GM13977 (cell line): ENCODE results near the gene ANKRD2.

Experiments
- DNase-seq: peaks from one replicate; pipeline ENCODE4 v3.0.0; 2012; ENCODE audit warnings: low spot score
- in situ Hi-C: fragments of 300-500 bp; cut with MboI; formaldehyde crosslinking; loops from one replicate; pipeline ENCODE4 v1.12.0; 2022; ENCODE audit warnings: low sequenced_read_pairs, low pct_unique_long_range_greater_than_20kb, mixed read lengths, inconsistent platforms; ENCODE audit not compliant: unreplicated experiment
- TF ChIP-seq, protein P1 (sequence below): IDR thresholded peaks from 2 replicates; pipeline ENCODE4 v1.5.1; 2012; ENCODE audit warnings: mild to moderate bottlenecking, control low read depth; ENCODE audit not compliant: insufficient read depth; ENCODE audit errors: extremely low read depth, missing control alignments

ANKRD2 gene

GRCh38 chr10:97547271-97547600 lies 25.3 kb upstream of the ANKRD2 start:
- TF ChIP-seq, protein P1, sequence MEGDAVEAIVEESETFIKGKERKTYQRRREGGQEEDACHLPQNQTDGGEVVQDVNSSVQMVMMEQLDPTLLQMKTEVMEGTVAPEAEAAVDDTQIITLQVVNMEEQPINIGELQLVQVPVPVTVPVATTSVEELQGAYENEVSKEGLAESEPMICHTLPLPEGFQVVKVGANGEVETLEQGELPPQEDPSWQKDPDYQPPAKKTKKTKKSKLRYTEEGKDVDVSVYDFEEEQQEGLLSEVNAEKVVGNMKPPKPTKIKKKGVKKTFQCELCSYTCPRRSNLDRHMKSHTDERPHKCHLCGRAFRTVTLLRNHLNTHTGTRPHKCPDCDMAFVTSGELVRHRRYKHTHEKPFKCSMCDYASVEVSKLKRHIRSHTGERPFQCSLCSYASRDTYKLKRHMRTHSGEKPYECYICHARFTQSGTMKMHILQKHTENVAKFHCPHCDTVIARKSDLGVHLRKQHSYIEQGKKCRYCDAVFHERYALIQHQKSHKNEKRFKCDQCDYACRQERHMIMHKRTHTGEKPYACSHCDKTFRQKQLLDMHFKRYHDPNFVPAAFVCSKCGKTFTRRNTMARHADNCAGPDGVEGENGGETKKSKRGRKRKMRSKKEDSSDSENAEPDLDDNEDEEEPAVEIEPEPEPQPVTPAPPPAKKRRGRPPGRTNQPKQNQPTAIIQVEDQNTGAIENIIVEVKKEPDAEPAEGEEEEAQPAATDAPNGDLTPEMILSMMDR: no peak
- in situ Hi-C loops: no loop called here
- no peak for DNase-seq

DNA sequence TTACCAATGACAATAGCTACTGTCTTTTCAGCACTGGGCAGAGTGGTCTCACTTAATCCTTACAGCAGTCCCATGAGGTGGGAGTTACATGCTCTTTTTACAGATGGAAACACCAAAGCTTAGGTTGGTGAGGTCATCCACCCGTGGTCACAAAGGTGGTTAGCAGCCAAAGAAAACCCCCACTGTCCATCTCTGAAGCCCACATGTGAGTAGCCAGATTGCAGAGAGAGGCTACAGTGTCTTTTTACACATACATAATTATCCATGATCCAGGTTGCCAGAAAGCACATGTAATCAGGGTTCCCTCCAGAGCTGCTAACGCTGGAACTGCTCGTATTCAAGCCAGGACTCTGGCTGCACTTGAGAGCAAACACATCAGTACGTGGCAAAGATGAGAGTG lies 24.6 kb upstream of the ANKRD2 start:
- TF ChIP-seq, protein P1: no peak
- in situ Hi-C loops: no loop called here
- DNase-seq: no peak

DNA sequence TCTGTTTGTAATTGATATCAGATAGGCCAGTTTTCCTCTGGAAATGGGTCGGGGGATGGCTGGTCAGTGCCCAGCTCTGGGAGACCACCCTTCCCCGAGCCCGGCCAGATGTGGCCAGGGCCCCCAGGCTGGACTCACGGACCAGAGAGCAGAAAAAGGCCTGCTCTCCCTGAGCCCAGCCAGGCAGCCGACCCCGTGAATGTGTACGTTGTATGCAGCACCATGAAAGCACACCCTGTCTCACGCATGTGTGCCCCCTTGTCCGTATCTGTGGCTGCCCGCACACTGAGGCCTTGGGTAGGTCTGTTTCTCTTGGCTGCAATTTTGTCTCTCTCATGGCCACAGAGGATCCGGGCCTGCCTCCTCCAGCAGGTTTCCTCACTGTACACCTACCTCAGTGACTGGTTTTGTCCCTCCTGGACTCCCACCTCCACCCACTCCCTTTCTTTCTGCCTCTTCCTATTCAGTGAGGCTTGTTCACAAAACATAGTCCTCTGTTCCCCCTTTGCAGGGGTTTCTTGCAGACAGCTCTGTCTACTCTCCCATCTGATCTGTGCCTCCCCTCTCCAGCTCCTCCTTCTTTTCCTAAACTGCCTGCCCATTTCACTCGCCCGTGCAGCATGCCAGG lies 23.6 kb upstream of the ANKRD2 start:
- TF ChIP-seq, protein P1: no peak
- no peak for DNase-seq
- in situ Hi-C loops: no loop called here

DNA sequence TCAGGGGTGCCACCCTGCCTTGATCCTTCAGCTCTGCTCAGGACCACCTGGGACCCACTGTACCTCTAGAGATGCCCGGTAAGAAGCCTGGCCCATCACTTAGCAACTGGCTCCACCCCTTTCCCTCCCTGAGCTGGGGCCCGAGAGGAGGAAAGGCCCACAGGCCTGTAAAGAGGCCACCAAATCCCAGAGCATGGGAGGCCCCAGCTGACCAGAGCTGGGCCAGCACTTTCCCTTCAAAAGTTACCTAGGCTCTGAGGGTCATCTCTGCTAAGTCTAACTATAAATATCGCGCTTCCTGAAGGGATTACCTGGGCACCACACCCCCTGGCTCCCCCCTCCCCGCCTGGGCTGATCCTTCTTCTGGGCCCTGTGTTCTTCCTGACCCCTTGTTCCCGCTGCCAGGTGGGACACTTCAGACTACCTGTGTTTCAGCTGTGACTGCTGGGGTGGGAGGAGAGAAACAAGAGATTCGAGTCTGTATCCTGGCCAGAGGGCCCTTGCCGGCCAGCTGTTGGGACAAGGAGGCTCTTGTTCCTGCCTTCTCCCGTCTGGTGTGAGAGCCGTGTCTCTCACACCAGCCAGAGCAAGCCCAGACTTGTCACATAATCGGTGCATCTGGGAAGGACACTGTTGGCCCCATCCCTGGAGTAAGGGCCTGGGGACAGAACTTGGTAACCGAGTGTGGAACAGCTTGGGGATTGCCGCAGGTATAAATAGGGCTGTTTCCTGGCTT lies 22.8 kb upstream of the ANKRD2 start:
- TF ChIP-seq, protein P1: no peak
- in situ Hi-C loops: no loop called here
- no peak for DNase-seq

GRCh38 chr10:97550336-97551149 lies 22.0 kb upstream of the ANKRD2 start:
- TF ChIP-seq, protein P1: no peak
- no peak for DNase-seq
- in situ Hi-C loops: no loop called here

DNA sequence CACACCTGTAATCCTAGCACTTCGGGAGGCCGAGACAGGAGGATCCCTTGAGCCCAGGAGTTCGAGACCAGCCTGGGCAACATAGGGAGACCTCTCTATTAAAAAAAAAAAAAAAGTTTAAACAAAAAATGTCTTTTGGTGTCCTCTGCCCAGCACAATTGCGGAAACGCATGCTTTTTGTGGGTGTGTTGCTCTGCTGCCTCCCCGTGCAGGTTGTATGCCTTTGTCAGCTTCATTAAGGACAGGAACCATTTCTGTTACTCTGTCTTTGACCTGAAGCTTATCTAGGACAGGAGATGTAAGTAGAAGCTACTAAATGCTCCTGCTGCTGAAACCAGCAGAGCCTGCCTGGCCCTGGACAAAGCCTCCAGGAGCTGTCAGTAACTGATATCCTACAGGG lies 21.3 kb upstream of the ANKRD2 start:
- TF ChIP-seq, protein P1: no peak
- in situ Hi-C loops: no loop called here
- no peak for DNase-seq
